Adipose tissue (tissue), 3 donors: ENCODE data around the gene SLC1A4. TPM values are rescaled to one million over a fixed set of nuclear protein-coding genes. Genes with fewer than 3 reads are reported as not detected.
A peak's percentile ranks its signal among the peaks of the same experiment; 100 is the strongest.
"Not testable (repeated sequence)": the region's sequence is repeated elsewhere in the genome, so short reads cannot be mapped to it uniquely, and the experiment has no call there.

Experiments used
- H3K27ac ChIP-seq: one replicate; pipeline ENCODE4 v1.5.1; 2013; ENCODE audit warnings: low read depth, low read length
- WGBS, 3 donors: extraction: QIAGEN DNeasy Blood & Tissue Kit; methylation state at CpG; one replicate each; pipeline ENCODE4 v1.1.7; 2013; 5-methylcytosine and 5-hydroxymethylcytosine counted together
- polyA plus RNA-seq, 3 donors: library from polyadenylated mRNA; stranded (reverse); fragments of 200-250 nt; gene quantifications; one replicate each; pipeline ENCODE4 v1.2.3, GENCODE V29; 2013
- donor health status: healthy with polysubstance abuse.
- donor health status: Bipolar disorder and iron deficiency.
- donor health status: healthy.

Gene SLC1A4
- polyA plus RNA-seq, 3 donors: 3.1 to 30.9 (median 3.3) TPM

- 85 to 93% (median 92%) methylated on average over 4 of the region's 4 CpGs for WGBS, 3 donors
- not testable (repeated sequence) for H3K27ac ChIP-seq
Measured at GRCh38 chr2:65033667-65034066, 44.5 kb downstream of the SLC1A4 start.

GRCh38 chr2:65035351-65035943 is 46.2 kb downstream of the SLC1A4 start:
- H3K27ac ChIP-seq: no peak overlapping the region
- whole genome bisulfite sequencing, 3 donors: 58 to 78% (median 66%) methylated on average over 6 of the region's 6 CpGs

GRCh38 chr2:65037178-65037577 is 48.0 kb downstream of the SLC1A4 start:
- no peak overlapping the region for H3K27ac ChIP-seq
- 84 to 90% (median 88%) methylated on average over 3 of the region's 3 CpGs for WGBS, 3 donors

GRCh38 chr2:65039640-65040039 is 50.4 kb downstream of the SLC1A4 start:
- WGBS, 3 donors: 83 to 92% (median 91%) methylated on average over 3 of the region's 3 CpGs
- no peak overlapping the region for H3K27ac ChIP-seq

- 24 to 33% (median 30%) methylated on average over 13 of the region's 13 CpGs for WGBS, 3 donors
- H3K27ac ChIP-seq: no peak overlapping the region
Measured at GRCh38 chr2:65040400-65041261, 51.4 kb downstream of the SLC1A4 start.

- WGBS, 3 donors: 38 to 75% (median 49%) methylated on average over 2 of the region's 2 CpGs
- H3K27ac ChIP-seq: no peak overlapping the region
Measured at GRCh38 chr2:65043001-65043400, 53.8 kb downstream of the SLC1A4 start.

GRCh38 chr2:65044097-65044735 is 55.0 kb downstream of the SLC1A4 start:
- 83 to 92% (median 90%) methylated on average over 7 of the region's 7 CpGs for WGBS, 3 donors

GRCh38 chr2:65045651-65046050 is 56.5 kb downstream of the SLC1A4 start:
- WGBS, 3 donors: 78 to 82% (median 81%) methylated on average over 10 of the region's 10 CpGs
- H3K27ac ChIP-seq: no peak overlapping the region

More at GRCh38 chr2:65044097-65044735, 55.0 kb downstream of the SLC1A4 start:
- no peak overlapping the region for H3K27ac ChIP-seq

GRCh38 chr2:65046633-65047407 is 57.6 kb downstream of the SLC1A4 start:
- WGBS, 3 donors: 78 to 80% (median 79%) methylated on average over 11 of the region's 11 CpGs
- no peak overlapping the region for H3K27ac ChIP-seq

- 80 to 88% (median 86%) methylated on average over 1 of the region's 1 CpG for WGBS, 3 donors
- no peak overlapping the region for H3K27ac ChIP-seq
Measured at GRCh38 chr2:65049010-65049639, 59.9 kb downstream of the SLC1A4 start.

GRCh38 chr2:65050931-65051330 is 61.7 kb downstream of the SLC1A4 start:
- WGBS, 3 donors: 90 to 95% (median 95%) methylated on average over 3 of the region's 3 CpGs
- H3K27ac ChIP-seq: no peak overlapping the region

GRCh38 chr2:65053199-65053598 is 64.0 kb downstream of the SLC1A4 start:
- 23 to 36% (median 27%) methylated on average over 1 of the region's 1 CpG for WGBS, 3 donors
- H3K27ac ChIP-seq: no peak overlapping the region

GRCh38 chr2:65054749-65055421 is 65.7 kb downstream of the SLC1A4 start:
- H3K27ac ChIP-seq: no peak overlapping the region
- 74 to 83% (median 78%) methylated on average over 4 of the region's 4 CpGs for WGBS, 3 donors

- WGBS, 3 donors: 8 to 10% (median 8%) methylated on average over 42 of the region's 42 CpGs
- no peak overlapping the region for H3K27ac ChIP-seq
Measured at GRCh38 chr2:65055422-65056214, 66.4 kb downstream of the SLC1A4 start.

GRCh38 chr2:65056215-65057053 is 67.2 kb downstream of the SLC1A4 start, which contains the start of gene CEP68:
Gene CEP68 (plus strand): TSS chr2:65056416. CDS start chr2:65069445, 13,029 bp downstream.
- H3K27ac ChIP-seq: peak within 1 kb of the TSS; percentile 13
- 0 to 1% (median 0%) methylated on average over 67 to 99 of the region's 99 CpGs for WGBS, 3 donors

GRCh38 chr2:65057054-65057375 is 67.8 kb downstream of the SLC1A4 start:
- peak overlapping the region; percentile 13 for H3K27ac ChIP-seq
- 2 to 4% (median 4%) methylated on average over 5 of the region's 5 CpGs for WGBS, 3 donors
